Astrocyte (in vitro differentiated cells and primary cell): ENCODE data around the gene SPRTN.

Experiments
- CTCF ChIP-seq: IDR thresholded peaks from 2 replicates; pipeline ENCODE4 v1.5.1; 2011; ENCODE audit warnings: low read depth, mild to moderate bottlenecking, inconsistent platforms, low read length, moderate library complexity; ENCODE audit not compliant: insufficient read depth
- EZH2 ChIP-seq: IDR thresholded peaks from 2 replicates; pipeline ENCODE4 v1.6.1; 2012; ENCODE audit warnings: mild to moderate bottlenecking, low read length, inconsistent platforms; ENCODE audit not compliant: insufficient read depth

GRCh38 chr1:231357831-231358354, 19.8 kb downstream of the SPRTN start:
- TF ChIP-seq CTCF: peak; percentile 72
- no peak for TF ChIP-seq EZH2
